Natural killer cell treated with Interleukin-12 subunit alpha and Interleukin-12 subunit beta and Interleukin-15 and Interleukin-18, amount 100 ng/mL, for 72 hours (primary cell): Measurements from ENCODE around the gene UMOD. TPM values are rescaled to one million over a fixed set of nuclear protein-coding genes. Genes with fewer than 3 reads are reported as not detected.

Experiments used
- ATAC-seq, 2 donors: fragments of 150-1000 bp; cut with Tn5 transposase in 1 of 2; sonication (Bioruptor Pico), chemical (Tn5 transposase) in 1 of 2; 2 replicates each; pipeline ENCODE4 v1.10.0; 2021
- DNase-seq: peaks from one replicate; pipeline ENCODE4 v3.0.0; 2022; ENCODE audit warnings: low spot score
- H3K27ac Mint-ChIP-seq, 2 donors: 1 replicate in 1 of 2; 2 replicates in 1 of 2; pipeline ENCODE4 v1.8.0; 2022; ENCODE audit warnings: mixed read lengths in 2 of 2, mild to moderate bottlenecking in 1 of 2, moderate library complexity in 1 of 2
- H3K27me3 Mint-ChIP-seq, 2 donors: 1 replicate in 1 of 2; 2 replicates in 1 of 2; pipeline ENCODE4 v1.8.0; 2022; ENCODE audit warnings: mixed read lengths in 2 of 2
- H3K36me3 Mint-ChIP-seq: one replicate; pipeline ENCODE4 v1.8.0; 2022; ENCODE audit warnings: mixed read lengths
- H3K4me1 Mint-ChIP-seq, 2 donors: 1 replicate in 1 of 2; 2 replicates in 1 of 2; pipeline ENCODE4 v1.8.0; 2022; ENCODE audit warnings: low read depth in 2 of 2, mixed read lengths in 2 of 2, mild to moderate bottlenecking in 1 of 2
- H3K4me3 Mint-ChIP-seq: one replicate; pipeline ENCODE4 v1.8.0; 2022; ENCODE audit warnings: mixed read lengths
- H3K9me3 Mint-ChIP-seq: 2 replicates; pipeline ENCODE4 v1.8.0; 2022; ENCODE audit warnings: mixed read lengths
- total RNA-seq, 2 donors: library from RNA; stranded (reverse); gene quantifications; one replicate each; pipeline ENCODE4 v1.2.3, GENCODE V29; 2022

Gene UMOD
- total RNA-seq, result not detected

DNA sequence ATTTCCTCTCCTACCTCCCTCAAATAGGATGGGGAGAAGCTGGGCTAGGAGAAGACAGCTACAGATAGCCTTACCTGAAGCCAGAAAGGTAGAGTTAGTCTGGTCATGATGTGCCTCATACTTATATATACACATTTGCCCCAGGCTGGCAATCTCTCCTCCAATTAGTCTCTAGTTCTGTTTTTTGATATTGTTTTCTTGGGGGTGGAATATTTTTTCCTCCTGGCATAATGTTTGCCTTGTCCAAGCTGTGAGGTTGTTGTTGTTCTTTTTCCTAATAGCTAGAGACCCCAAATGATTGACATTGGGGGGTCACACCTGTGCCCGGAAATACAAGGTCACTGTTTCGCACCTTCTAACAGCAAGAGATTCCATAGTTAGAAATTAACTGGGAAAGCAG is at the start of gene UMOD:
Gene UMOD, minus strand, starts transcription at position 101 of the 400 bp plus-strand sequence. CDS start 1,978 bp downstream, outside the sequence.
- Mint-ChIP-seq H3K4me3 (no peak within 1 kb of the TSS), H3K4me1 (no peaks in the 10 kb centered on the region), H3K27me3 (peaks cover 15 to 34% of the 10 kb centered on the region in 2 donors), H3K9me3 (no peaks in the 10 kb centered on the region), H3K27ac (no peak within 1 kb of the TSS), H3K36me3 (no peaks in the 10 kb centered on the region)
- DNase-seq (no peak), ATAC-seq (no peak)

DNA sequence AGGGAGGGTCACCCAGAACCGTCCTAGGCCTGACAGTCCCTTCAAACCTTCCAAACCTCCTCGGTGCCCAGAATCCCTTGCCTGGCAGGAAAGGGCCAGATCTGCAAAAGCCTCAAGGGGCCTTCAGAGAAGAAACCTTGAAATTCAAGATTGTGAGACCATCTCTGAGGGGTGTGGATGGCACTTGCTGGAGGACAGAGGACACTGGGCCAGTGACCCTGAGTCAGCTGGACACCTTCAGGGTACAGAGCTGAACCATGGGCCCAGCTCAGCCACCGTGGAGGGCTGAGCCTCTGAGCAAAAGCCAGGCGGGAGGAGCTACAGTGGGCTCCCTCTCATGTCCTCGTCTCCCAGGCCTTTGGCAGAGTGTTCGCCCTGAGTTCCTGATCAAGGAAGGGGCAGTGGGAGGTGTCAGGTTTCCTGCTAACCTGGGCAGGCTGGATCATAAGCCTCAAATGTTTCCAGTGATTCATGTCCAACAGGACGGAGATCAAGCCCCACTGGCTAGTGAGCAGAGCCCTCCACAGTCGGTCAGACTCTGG is 49.0 kb upstream of the UMOD start:
- Mint-ChIP-seq H3K9me3 (no peaks in the 10 kb centered on the region), H3K27ac (no peak overlapping the region), H3K36me3 (no peaks in the 10 kb centered on the region), H3K4me1 (no peaks in the 10 kb centered on the region), H3K4me3 (no peak overlapping the region), H3K27me3 (peaks cover 8 to 18% of the 10 kb centered on the region in 2 donors)
- ATAC-seq (peak in 1 of 2 donors; percentile 37), DNase-seq (no peak)

- H3K4me1 Mint-ChIP-seq, result no peaks in the 10 kb centered on the region
- H3K36me3 Mint-ChIP-seq, result no peaks in the 10 kb centered on the region
- ATAC-seq, result no peak
- H3K9me3 Mint-ChIP-seq, result no peaks in the 10 kb centered on the region
- no peak overlapping the region for H3K27ac Mint-ChIP-seq
- no peak for DNase-seq
- peaks cover 7 to 18% of the 10 kb centered on the region in 2 donors for H3K27me3 Mint-ChIP-seq
- no peak overlapping the region for H3K4me3 Mint-ChIP-seq
Measured at GRCh38 chr16:20401066-20401465, 48.6 kb upstream of the UMOD start.

- no peaks in the 10 kb centered on the region for H3K36me3 Mint-ChIP-seq
Measured at GRCh38 chr16:20399185-20399584, 46.7 kb upstream of the UMOD start.

DNA sequence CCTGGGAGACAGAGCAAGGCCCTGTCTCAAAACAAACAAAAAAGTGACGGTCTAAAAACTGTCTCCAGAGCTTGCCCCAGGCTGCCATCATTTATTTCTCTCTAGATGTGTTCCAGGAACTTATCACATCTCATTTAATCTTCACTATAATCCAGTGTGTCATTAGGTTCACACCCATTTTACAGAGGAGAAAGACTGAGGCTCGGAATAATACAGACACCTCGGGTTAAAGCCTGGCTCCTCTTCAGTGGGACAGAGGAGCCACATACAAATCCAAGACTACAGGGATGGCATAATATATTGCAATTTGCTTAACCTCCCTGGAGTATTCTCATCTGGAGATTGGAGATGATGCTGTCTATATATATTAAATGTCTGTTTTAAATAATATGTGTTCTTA is 46.1 kb upstream of the UMOD start:
- Mint-ChIP-seq H3K4me1 (no peaks in the 10 kb centered on the region), H3K27ac (no peak overlapping the region), H3K9me3 (no peaks in the 10 kb centered on the region), H3K36me3 (no peaks in the 10 kb centered on the region), H3K4me3 (no peak overlapping the region), H3K27me3 (peaks cover 0 to 12% of the 10 kb centered on the region in 2 donors)
- DNase-seq, result no peak
- no peak for ATAC-seq

More at GRCh38 chr16:20399185-20399584, 46.7 kb upstream of the UMOD start:
- ATAC-seq, result no peak
- no peak for DNase-seq
- Mint-ChIP-seq H3K27ac (no peak overlapping the region), H3K9me3 (no peaks in the 10 kb centered on the region), H3K27me3 (peaks cover 5 to 18% of the 10 kb centered on the region in 2 donors), H3K4me3 (no peak overlapping the region), H3K4me1 (no peaks in the 10 kb centered on the region)

DNA sequence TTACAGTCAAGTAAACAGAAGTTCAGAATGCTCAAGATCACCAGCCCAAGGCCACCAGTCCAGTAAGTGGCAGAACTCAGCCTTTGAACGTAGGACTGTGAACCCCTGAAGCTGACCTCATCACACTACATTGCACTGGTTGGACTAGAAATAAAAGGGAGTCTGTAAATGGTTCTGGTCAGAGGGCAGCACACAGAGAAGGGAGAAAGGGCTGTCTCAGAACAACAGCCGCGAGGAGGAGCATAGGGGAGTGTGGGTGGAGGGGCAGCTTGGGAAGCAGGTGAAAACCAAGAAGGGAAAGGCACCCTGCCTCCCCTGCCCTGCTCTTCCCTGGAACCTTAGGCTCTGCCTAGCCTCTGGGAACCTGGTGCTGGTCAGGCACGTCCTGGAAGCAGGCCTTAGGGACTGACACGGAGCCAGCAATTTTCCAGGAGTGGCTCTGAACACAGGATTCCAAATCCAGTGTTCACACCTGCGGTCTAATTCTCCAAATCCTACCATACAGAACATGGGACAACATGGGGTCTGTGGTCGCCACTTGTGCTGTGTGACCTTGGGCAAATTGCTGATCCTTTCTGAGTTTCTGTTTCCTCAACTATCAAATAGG is 45.1 kb upstream of the UMOD start:
- Mint-ChIP-seq H3K9me3 (no peaks in the 10 kb centered on the region), H3K4me1 (no peaks in the 10 kb centered on the region), H3K27ac (no peak overlapping the region), H3K27me3 (peaks cover 0 to 7% of the 10 kb centered on the region in 2 donors), H3K4me3 (no peak overlapping the region), H3K36me3 (no peaks in the 10 kb centered on the region)
- ATAC-seq (peak in 1 of 2 donors; percentile 19), DNase-seq (no peak)

DNA sequence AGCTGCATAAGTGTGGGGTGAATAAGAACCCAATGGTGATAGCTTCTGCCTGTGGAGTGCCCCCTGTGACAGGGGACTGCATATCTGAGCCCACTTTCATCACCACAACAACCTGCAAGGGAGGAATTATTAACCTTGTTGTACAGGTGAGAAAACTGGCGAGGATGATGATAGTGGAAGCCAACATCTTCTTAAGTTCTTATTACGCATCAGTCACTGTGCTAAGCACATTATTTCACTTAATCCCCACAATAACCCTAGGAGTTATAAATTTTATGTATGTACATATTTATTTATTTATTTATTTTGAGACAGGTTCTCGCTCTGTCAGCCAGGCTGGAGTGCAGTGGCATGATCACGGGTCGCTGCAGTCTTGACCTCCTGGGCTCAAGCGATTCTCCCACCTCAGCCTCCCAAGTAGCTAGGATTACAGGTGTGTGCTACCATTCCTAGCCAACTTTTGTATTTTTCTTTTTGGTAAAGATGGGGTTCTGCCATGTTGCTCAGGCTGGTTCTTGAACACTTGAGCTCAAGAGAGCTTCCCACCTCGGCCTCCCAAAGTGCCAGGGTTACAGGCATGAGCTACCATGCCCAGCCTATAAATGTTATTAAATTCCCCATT is 44.4 kb upstream of the UMOD start:
- H3K4me3 Mint-ChIP-seq, result no peak overlapping the region
- DNase-seq (no peak), ATAC-seq (no peak)
- H3K27ac Mint-ChIP-seq, result no peak overlapping the region
- H3K36me3 Mint-ChIP-seq, result no peaks in the 10 kb centered on the region
- H3K4me1 Mint-ChIP-seq, result no peaks in the 10 kb centered on the region
- H3K9me3 Mint-ChIP-seq, result no peaks in the 10 kb centered on the region
- peaks cover 0 to 3% of the 10 kb centered on the region in 2 donors for H3K27me3 Mint-ChIP-seq

DNA sequence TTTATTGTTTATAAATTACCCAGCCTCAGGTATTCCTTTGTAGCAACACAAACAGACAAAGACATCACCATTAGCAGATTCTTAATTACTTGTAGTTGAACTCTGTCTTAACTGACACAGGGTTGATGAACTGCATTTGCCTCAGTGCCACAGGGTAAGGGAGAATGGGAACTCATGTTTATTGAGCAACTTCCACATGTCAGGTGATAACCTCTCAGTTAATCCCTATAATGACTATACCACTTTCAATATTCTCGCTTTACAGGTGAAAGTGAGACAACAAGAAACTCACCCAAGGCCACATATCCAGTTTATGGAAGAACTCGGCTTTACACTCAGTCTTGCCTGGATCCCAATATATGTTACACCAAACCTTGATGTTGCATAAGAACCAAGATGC is 43.4 kb upstream of the UMOD start:
- no peaks in the 10 kb centered on the region for H3K27me3 Mint-ChIP-seq
- no peak overlapping the region for H3K4me3 Mint-ChIP-seq
- ATAC-seq (no peak), DNase-seq (no peak)
- H3K9me3 Mint-ChIP-seq, result no peaks in the 10 kb centered on the region
- H3K4me1 Mint-ChIP-seq, result no peaks in the 10 kb centered on the region
- no peak overlapping the region for H3K27ac Mint-ChIP-seq
- H3K36me3 Mint-ChIP-seq, result no peaks in the 10 kb centered on the region

DNA sequence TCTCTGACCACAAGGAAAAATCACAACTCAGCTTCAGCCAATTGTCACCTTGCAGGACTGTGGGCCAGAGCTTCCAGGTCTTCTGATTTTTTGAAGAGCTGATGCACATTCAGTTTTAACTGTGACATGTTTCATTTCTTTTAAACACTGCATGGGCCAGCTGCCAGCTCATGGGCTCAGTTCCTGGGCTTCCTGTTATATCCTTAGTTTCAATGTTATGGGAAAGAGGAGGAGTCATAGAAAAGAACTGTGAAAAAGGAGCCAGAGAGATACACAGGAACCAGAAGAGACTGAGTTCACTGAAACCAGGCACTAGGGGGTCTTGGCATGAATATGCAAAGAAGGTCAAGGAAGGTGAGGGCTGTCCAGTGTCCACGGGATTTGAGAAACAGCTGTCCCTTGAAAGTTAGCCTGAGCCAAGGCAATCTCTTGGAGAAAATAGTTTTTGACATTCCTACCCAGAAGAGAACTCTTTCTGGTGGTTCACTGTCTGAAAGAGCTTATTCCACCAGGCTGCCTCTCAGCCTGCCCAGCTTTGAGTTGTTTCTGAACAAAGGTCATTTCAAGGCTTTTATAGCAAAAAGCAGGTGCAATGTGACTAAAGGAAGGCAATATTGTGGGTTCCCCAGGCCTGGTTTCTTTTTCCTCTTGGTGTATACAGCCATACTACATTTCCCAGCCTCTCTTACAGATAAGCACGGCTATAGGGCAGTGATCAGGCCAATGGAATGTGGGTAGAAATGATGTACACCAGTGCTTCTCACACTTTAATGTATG is 41.5 kb upstream of the UMOD start:
- no peaks in the 10 kb centered on the region for H3K27me3 Mint-ChIP-seq
- no peak overlapping the region for H3K27ac Mint-ChIP-seq
- DNase-seq (no peak), ATAC-seq (no peak)
- no peaks in the 10 kb centered on the region for H3K4me1 Mint-ChIP-seq
- H3K4me3 Mint-ChIP-seq, result no peak overlapping the region
- no peaks in the 10 kb centered on the region for H3K9me3 Mint-ChIP-seq
- no peaks in the 10 kb centered on the region for H3K36me3 Mint-ChIP-seq

GRCh38 chr16:20391045-20391444 is 38.5 kb upstream of the UMOD start:
- peaks cover 0 to 3% of the 10 kb centered on the region in 2 donors for H3K4me1 Mint-ChIP-seq
- H3K27me3 Mint-ChIP-seq, result peaks cover 11 to 15% of the 10 kb centered on the region in 2 donors
- H3K27ac Mint-ChIP-seq, result no peak overlapping the region
- no peak overlapping the region for H3K4me3 Mint-ChIP-seq
- ATAC-seq (no peak), DNase-seq (no peak)
- no peaks in the 10 kb centered on the region for H3K9me3 Mint-ChIP-seq
- no peaks in the 10 kb centered on the region for H3K36me3 Mint-ChIP-seq

- no peak overlapping the region for H3K4me3 Mint-ChIP-seq
Measured at GRCh38 chr16:20388854-20389253, 36.3 kb upstream of the UMOD start.

DNA sequence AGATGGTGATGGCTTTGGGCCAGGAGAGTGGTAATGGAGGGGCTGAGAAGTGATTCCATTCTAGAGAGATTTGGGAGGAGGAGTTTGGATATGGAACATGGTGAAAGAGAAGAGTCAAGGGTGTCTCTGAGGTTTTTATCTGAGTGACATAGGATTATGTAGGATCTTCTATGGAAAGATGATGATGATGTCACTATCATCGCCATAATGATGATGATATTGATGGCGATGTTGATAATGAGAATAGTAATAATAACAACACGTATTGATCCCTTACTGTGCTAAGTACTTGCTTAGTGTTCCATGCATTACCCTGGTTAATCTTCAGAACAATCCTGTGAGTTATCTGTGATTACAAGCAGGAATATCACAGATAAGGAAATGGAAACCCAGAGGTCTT is 35.5 kb upstream of the UMOD start:
- Mint-ChIP-seq H3K27me3 (peaks cover 11 to 15% of the 10 kb centered on the region in 2 donors), H3K4me1 (peaks cover 0 to 5% of the 10 kb centered on the region in 2 donors), H3K4me3 (no peak overlapping the region), H3K9me3 (no peaks in the 10 kb centered on the region), H3K27ac (no peak overlapping the region), H3K36me3 (no peaks in the 10 kb centered on the region)
- DNase-seq (no peak), ATAC-seq (no peak)

More at GRCh38 chr16:20388854-20389253, 36.3 kb upstream of the UMOD start:
- Mint-ChIP-seq H3K27me3 (peaks cover 11 to 15% of the 10 kb centered on the region in 2 donors), H3K36me3 (no peaks in the 10 kb centered on the region), H3K27ac (no peak overlapping the region), H3K9me3 (no peaks in the 10 kb centered on the region), H3K4me1 (peaks cover 0 to 3% of the 10 kb centered on the region in 2 donors)
- no peak for ATAC-seq
- DNase-seq, result no peak

- H3K4me1 Mint-ChIP-seq, result peaks cover 0 to 5% of the 10 kb centered on the region in 2 donors
- no peaks in the 10 kb centered on the region for H3K36me3 Mint-ChIP-seq
- no peak overlapping the region for H3K4me3 Mint-ChIP-seq
- no peak overlapping the region for H3K27ac Mint-ChIP-seq
- DNase-seq (no peak), ATAC-seq (no peak)
- H3K27me3 Mint-ChIP-seq, result peaks cover 11 to 15% of the 10 kb centered on the region in 2 donors
- no peaks in the 10 kb centered on the region for H3K9me3 Mint-ChIP-seq
Measured at GRCh38 chr16:20385844-20386832, 33.6 kb upstream of the UMOD start.
